GM21786 (cell line): ENCODE results near the gene SCYL1.

Experiments used
- ATAC-seq: cut with Tn5 transposase; IDR thresholded peaks from one replicate; pipeline ENCODE4 v1.9.1; 2021; ENCODE audit not compliant: unreplicated experiment

The SCYL1 gene

GRCh38 chr11:65579291-65579690 is 54.4 kb downstream of the SCYL1 start:
- no peak for ATAC-seq

- ATAC-seq, result no peak
These were observed 55.3 kb downstream of the SCYL1 start for GRCh38 chr11:65580031-65580692.

- no peak for ATAC-seq
These were observed 55.9 kb downstream of the SCYL1 start for GRCh38 chr11:65580756-65581155.

GRCh38 chr11:65581928-65582327 is 57.0 kb downstream of the SCYL1 start:
- ATAC-seq, result no peak

GRCh38 chr11:65583589-65583988 is 58.7 kb downstream of the SCYL1 start:
- no peak for ATAC-seq

GRCh38 chr11:65584106-65584505 is 59.2 kb downstream of the SCYL1 start:
- ATAC-seq, result no peak

- no peak for ATAC-seq
These were observed 59.9 kb downstream of the SCYL1 start for GRCh38 chr11:65584723-65585171.

GRCh38 chr11:65585396-65586246 is 60.7 kb downstream of the SCYL1 start:
- ATAC-seq, result no peak

- ATAC-seq, result no peak
These were observed 61.4 kb downstream of the SCYL1 start for GRCh38 chr11:65586247-65586630.

- ATAC-seq, result no peak
These were observed 61.8 kb downstream of the SCYL1 start for GRCh38 chr11:65586676-65587075.
